PFSK-1 (cell line): ENCODE results near the gene MARCHF10.

ENCODE experiments used
- FOXP2 ChIP-seq: optimal IDR thresholded peaks from 2 replicates; pipeline ENCODE3; 2011; ENCODE audit warnings: borderline replicate concordance, control low read depth, inconsistent platforms; ENCODE audit not compliant: insufficient read depth; ENCODE audit errors: extremely low read length, extremely low read depth
- POLR2AphosphoS5 ChIP-seq: IDR thresholded peaks from 2 replicates; pipeline ENCODE4 v1.6.1; 2012; ENCODE audit warnings: low read depth, mild to moderate bottlenecking, control low read depth, low read length, moderate library complexity
- SIN3A ChIP-seq: IDR thresholded peaks from 2 replicates; pipeline ENCODE4 v1.6.1; 2012; ENCODE audit warnings: mild to moderate bottlenecking, low read length, moderate library complexity, borderline replicate concordance; ENCODE audit not compliant: insufficient read depth
- TAF1 ChIP-seq: IDR thresholded peaks from 2 replicates; pipeline ENCODE4 v1.6.1; 2012; ENCODE audit warnings: low read length, control low read depth, borderline replicate concordance; ENCODE audit not compliant: insufficient read depth

DNA sequence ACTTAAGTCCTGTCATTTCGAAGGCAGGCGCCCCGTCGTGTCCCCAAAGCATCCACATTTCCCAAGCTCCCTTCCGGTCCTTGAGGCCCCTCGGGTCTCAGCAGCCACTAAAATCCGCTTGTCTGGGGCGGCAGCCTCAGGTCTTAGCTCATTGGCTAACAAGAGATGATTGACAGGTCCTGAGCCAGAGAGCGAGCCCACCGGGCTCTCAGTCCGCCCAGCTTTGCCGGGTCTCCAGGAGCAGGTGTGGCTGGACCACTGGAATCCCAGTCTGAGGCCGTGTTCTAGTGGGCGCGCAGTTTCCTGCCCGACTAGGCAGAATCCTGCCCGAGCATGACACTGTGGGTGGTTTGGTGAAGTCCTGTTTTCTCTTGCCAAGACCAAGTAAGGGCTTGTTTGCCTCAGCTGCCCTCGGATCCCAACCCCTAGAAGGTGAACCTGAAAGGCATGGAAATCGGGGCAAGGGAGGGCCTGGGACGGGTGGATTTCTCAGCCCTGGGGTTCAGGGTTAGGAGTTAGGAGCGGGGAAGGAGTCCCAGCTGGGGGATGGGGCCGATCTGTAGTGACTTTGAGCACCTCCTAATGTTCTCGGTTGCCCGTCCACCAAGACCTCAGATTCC lies 137.8 kb downstream of the MARCHF10 start:
- TF ChIP-seq TAF1 = no peak
- TF ChIP-seq POLR2AphosphoS5 = no peak
- no peak for TF ChIP-seq FOXP2
- TF ChIP-seq SIN3A = no peak
